ENCODE measurements around the gene DBH. TPM values are rescaled to one million over a fixed set of nuclear protein-coding genes. Genes with fewer than 3 reads are reported as not detected.

Gene DBH
- polyA plus RNA-seq, 1 donor: 0.72 TPM

DNA sequence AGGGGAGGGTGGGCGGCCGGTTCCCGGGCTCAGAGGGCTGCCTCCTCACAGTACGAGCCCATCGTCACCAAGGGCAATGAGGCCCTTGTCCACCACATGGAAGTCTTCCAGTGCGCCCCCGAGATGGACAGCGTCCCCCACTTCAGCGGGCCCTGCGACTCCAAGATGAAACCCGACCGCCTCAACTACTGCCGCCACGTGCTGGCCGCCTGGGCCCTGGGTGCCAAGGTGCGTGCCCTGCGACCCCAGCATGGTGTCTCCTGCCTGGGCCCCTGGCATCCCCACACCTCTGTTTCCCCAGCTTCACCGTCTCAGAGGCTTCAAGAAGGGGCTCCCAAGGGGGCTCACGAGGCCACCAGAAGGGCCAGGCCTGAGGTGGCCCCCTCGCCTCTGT, 7.2 kb downstream of the DBH start:
- DNase-seq (ENCODE audit: low read depth): no peak

DNA sequence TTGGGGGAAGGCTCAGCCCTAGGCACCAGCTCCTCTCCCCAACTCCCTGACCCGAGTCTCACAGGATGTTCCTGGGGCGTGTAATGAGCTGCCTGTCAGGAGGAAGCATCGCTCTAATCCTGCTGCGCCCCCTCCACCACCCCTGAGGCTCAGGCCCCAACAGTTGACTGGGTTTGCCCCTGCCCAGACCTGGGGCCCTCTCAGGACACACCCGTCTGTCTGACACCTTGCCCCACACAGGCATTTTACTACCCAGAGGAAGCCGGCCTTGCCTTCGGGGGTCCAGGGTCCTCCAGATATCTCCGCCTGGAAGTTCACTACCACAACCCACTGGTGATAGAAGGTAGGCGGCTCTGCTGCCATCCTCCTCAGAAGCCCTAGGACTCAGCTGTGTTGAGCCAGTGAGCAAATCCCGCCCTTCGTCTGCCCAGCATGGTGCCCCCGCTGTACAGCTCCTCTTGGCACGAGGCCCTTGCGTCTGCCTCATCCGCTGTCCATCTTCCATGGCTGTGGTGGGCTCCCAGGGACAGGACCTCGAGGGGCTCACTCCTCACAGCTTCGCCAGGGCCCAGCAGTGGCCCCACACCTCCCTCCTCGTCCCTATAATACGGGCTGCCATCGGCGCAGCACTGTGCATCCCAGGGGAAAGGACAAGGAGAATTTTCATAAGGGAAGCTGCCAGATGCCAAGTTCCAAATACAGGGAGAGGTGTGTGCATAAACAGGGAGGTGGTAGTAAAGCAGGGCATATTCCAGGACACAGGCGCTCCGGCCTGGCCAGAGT, 8.0 kb downstream of the DBH start:
- DNase-seq (ENCODE audit: low read depth): no peak

DNA sequence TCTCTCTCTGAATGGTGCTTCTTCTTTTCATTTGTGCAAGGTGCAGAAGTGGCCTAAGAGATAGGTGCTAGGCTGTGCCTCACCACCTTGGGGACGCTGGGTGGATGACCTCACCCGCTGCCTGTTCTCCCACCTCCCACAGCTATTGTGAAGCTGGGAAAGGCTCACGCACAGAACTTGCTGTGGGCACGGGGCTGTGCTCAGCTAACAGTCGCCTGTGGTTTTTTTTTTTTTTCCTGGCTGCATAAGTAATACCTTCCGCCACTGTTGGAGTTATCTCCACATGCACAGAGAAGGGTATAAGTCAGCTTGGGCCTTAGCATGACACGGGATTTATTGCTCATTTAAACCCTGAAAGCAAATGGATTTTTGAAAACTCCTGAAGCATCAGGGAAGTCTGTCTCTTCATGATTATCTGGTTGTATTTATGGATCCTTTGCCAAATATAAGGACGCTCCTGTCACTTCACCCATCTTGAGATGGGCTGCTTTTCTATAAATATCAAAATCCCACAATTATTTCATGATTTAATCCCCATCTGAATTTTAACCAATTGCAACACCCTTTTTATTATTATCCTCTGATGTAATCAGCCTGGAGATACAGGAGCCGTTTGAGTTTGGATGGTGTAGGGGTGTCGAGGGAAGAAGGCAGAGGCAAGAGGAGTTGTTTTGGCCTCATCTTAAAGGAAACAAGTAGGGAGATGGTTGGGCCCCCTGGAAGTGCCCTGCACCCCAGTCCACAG, 9.0 kb downstream of the DBH start:
- no peak for DNase-seq (ENCODE audit: low read depth)

DNA sequence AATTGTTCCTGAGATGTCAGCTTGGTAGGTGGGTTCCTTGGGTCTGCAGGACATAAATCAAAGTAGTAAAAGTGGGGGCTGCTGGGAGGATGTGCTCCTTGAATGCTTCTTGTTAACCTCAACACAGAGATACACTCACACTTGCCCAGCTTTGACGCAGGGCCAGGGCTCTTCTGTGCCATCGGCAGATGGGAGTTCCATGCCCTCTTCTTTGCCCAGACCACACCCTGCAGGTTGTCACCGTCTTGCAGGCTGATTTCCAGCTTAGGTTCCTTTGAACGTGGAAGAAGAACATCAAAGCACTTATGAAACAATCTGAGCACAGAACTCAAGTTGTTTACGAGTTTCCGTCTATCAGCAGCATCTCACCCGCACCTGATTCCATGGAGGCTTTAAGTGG, 11.0 kb downstream of the DBH start:
- DNase-seq (ENCODE audit: low read depth): no peak

DNA sequence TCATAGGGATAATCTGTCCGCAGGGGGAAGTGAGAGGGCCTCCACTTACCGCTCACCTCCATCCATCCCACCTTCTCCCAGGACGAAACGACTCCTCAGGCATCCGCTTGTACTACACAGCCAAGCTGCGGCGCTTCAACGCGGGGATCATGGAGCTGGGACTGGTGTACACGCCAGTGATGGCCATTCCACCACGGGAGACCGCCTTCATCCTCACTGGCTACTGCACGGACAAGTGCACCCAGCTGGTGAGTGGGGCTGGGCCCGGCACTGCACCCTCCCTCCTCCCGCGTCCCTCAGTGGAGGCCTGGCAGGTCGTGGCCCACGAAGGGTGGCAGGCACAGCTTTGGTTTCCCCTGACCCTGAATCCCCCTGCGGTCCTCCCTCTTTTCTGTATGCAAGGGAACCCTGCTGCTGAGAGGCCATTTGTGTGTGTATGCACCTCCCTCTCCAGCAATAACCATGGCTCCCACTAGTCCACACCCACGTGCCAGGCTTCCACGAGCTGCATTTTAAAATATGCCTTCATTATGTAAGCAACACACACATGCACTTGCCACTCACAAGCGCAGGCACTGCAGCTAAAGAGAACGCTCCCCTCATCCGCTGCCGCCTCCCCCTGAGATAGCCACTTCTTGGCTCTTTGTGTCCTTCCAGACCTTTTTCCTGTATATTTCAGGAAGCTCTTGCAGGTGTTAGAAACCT, 11.8 kb downstream of the DBH start:
- no peak for DNase-seq (ENCODE audit: low read depth)

DNA sequence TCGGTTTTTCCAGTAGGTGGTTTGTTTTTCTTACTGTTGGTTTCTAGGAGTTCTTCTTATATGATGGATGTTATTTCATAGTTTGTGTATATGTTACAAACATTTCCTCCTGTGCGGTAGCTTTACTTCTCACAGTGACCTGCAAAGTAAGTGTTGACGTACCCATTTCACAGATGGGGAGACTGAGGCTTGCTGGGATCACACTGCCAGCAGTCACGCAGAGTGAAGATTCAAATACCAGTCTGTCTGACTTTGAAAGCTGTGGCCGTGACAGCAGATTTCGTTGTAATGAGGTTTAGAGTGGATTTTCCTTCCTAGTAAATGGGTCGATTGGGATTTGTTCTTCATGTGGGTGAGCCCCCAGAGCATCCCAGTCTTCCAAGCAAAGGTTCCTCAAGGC, 13.0 kb downstream of the DBH start:
- no peak for DNase-seq (ENCODE audit: low read depth)

DNA sequence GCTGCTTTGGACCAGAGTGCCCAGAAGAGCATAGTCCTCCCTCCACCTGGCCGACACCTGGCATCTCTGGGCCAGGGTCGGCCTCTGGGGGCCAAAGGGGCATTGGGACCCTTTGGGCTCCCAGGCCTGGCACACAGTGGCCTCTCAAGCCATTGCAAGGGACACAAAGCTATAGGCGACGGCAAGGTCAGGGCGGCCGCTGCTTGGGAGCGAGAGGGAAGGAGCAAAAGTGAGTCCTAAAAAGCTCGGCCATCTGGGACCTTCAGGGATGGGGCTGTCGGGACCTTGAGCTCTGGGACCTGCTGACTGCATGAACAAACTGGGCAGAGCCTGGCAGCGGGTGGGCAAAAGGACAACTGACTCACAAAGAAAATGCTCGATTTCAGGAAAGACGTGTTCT, 13.9 kb downstream of the DBH start:
- DNase-seq (ENCODE audit: low read depth): no peak

DNA sequence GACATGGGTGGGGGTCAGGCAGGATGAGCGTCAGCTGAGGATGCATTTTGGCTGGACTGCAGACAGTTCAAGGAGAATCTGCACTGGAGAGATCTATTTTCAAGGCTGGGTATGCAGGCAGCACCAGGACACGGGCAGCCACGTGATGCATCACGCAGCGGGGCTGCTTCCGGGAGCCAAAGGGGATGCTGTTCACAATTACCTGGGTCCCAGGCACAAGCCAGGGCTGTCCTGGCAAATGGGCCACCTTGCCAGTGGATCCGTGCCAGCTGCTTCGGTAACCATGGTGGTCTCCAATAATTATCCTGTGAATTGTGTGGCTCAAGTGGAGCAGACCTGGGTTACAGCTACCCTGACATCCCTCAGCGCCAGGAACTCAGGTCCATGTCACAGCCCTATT, 17.5 kb downstream of the DBH start:
- no peak for DNase-seq (ENCODE audit: low read depth)

DNA sequence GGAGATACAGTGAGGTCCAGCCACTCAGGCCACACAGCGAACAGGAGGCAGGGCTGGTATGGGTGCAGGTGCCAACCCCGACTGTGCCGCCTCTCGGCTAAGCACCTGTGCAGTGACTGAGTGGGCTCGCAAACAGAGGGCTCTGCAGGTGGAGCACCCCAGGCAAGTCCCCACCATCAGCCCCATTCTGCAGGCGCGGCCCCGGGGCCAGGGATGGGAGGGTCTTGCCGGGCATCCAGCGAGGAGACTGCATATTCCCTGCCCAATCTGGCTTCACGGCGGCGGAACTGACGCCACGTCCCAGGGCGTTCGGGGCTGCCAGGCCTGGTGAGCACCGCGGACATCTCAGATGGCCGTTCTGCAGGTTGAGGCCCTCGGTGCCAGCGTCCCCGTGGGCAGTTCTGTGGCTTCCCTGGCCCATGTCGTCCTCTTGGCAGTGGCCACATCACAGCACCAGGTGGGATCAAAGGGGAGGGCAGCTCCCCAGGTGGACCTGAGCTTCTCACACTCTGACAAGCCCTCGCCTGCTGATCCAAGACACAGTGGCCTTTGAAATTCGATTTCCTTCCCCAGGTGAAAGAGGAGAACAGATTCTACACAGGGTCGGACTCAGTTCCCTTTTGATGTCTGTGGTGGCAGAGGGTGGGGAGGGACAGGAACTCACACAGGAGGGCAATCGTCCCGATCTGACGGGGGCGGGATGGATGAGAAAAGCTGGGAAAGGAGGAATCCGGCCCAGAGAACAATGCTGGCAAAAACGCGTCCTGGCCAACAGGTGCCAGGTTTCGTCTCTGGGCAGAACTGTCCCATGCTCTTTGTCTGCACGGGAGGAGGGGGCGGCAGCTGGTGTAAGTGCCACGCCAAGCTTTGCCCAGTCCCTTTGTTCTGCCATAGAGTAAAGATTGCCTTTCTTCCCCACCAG, 18.8 kb downstream of the DBH start:
- no peak for DNase-seq (ENCODE audit: low read depth)

DNA sequence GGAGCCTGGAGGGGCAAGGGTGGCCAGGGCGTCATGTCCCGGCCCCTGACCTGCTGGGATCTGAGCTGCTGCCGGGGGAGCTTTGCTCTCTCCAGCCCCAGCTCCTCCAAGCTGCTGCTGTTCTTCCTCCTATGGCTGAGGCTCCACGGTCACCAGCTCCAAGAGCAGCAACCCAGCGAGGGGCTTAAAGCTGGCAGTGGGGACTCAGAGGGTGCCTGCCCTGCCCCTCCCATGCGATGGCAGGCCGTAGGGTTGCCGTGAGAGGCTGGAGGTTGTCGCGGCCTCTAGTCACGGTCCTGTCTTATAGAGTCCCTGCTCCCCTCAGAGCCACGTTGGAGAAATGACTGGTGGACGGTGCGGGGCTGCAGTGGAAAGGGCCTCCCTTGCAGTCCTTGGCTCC, 19.5 kb downstream of the DBH start:
- no peak for DNase-seq (ENCODE audit: low read depth)

DNA sequence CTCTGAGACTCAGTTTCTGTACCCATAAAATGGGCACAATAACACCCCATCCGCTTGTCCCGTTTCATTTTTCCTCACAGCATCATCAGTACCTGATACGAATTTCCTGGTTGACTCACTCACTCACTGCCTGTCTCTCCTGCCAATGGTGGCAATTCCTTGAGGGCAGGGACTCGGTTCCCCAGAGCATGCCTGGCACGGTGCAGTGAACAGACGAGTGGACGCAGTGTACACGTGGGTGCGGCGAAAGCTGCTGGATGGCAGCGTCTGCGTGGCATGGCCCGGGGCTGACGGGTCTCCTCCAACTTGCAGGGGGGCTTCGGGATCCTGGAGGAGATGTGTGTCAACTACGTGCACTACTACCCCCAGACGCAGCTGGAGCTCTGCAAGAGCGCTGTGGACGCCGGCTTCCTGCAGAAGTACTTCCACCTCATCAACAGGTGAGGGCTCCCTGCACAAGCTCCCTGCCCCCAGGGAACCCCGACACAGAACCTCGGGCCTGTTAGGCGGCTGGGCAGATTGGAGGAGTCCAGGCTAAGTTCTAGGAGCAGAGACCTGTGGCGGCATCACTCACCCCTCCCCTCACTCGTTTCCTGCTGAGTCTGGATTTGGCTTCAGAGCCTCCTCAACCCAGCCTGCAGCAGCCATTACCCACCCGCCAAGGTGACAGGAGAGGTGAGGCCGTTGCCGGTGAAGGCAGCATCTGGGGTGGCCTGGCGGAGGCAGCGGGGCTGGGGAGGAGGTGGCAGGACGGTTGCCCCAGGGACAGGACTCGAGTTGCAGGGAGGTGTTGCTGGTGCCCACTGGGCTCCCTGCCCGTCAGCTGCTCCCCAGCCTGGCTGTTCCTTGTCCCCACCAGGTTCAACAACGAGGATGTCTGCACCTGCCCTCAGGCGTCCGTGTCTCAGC, 20.3 kb downstream of the DBH start:
- no peak for DNase-seq (ENCODE audit: low read depth)

DNA sequence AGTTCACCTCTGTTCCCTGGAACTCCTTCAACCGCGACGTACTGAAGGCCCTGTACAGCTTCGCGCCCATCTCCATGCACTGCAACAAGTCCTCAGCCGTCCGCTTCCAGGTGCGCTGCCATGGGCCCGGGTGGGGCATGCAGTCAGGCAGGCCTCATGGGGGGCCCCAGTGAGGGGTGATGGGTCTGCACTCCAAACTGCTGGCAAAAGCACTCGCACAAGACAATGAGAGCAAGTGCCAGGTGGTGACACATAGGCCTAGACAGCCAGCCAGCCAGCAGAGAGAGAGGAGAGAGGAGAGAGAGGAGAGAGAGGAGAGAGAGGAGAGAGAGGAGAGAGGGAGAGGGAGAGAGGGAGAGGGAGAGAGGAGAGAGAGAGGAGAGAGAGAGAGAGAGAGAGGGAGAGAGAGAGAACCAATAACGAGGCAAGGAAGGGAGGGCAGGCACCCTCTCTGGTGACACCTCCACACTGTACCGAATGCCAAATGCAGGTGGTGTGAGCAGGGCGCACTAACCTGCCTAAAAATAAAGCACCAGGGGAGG, 21.0 kb downstream of the DBH start:
- DNase-seq (ENCODE audit: low read depth): no peak

DNA sequence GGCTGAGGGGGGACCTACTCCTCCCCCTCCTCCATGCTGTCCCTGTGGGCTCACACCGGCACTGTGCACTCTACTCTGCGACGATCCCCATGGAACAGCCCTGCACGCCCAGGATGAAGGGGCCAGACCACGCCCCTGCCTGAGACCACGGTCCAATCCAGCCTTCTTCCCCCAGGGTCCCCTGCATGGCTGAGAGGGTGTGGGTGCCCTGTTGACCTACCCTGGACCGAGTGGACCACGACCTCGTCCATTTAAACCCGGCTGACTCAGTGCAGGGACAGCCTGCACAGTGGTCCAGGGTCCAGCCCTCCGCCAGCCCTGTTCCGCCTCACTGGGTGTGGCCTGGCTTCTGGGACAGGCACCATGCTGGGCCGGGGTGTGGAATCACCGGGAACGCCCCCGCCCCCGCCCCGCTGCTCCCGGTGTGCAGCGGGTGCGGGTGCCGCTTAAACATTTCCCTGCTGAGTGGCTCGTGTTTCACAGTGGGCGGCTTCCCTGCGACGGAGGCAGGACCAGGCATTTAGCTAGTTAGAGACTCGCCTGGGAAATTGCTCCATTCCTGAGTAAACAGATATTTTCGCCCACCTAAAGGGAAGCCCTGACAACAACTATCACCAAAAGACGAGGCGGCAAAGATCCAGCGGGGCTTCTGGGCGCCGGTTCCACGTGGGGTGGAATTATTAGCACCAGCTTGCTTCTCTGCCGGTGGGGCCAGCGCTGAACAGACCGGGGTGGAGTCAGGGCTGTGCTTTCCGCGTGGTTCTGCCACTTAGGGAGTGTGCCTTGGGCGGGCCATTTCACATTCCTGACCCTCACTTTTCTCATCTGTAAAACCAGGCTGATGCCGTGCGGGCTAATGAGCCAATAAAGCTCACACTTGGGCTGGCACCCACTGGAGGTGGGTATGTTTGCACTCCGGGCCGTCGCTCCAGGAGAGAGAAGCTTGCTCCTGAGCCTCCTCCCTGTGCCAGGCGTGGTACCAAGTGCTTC, 22.6 kb downstream of the DBH start:
- no peak for DNase-seq (ENCODE audit: low read depth)

DNA sequence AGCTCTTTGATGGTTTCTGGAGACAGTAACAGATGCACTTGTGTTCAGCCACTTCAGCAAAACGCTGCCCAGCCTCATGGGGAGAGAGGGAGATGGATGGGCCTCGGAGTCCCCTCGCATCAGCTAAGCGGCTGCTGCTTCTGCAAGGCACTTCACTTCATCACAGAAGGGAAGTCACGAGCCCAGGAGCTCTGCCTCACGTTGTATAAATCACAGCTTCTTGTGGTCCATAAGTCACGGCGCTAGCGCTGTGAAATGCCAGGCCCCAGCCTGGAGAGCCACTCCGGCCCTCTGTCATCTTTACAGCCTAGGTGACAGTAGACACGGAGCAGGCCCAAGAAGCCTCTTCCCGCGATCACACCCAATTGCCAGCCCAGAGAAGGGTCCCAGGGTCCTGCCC, 23.4 kb downstream of the DBH start:
- DNase-seq (ENCODE audit: low read depth): no peak

DNA sequence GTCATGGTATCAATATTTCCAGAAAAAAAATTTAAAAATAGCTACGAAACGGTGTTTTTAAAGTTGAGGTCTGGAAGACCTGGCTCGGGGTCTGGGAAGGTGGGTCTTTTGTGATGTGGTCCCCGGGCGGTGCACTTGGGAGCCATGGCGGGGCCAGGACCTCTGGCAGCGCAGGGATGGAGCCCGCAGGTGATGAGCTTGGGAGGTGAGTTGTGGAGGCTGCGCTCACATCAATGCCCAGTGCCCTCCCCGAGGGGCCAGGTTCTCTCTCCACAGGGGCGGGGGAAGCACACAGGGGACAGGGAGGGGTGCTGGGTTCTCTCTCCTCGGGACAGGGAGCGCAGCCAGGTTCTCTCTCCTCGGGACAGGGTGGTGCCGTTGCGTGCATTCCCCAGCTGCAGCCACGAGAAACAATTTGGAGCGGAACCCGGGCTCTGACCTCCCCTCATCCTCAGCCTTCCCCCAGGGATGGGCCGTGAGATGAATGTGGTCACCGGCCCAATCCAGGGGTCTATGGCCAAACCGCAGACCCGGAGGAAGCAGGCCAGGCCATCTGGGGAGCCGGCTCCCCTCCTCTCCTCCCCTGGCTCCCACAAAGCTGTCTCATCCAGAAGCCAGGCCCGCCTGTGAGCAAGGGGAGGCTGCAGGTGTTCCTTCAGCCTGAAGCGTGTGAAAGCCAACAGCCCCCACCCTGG, 25.8 kb downstream of the DBH start:
- no peak for DNase-seq (ENCODE audit: low read depth)

DNA sequence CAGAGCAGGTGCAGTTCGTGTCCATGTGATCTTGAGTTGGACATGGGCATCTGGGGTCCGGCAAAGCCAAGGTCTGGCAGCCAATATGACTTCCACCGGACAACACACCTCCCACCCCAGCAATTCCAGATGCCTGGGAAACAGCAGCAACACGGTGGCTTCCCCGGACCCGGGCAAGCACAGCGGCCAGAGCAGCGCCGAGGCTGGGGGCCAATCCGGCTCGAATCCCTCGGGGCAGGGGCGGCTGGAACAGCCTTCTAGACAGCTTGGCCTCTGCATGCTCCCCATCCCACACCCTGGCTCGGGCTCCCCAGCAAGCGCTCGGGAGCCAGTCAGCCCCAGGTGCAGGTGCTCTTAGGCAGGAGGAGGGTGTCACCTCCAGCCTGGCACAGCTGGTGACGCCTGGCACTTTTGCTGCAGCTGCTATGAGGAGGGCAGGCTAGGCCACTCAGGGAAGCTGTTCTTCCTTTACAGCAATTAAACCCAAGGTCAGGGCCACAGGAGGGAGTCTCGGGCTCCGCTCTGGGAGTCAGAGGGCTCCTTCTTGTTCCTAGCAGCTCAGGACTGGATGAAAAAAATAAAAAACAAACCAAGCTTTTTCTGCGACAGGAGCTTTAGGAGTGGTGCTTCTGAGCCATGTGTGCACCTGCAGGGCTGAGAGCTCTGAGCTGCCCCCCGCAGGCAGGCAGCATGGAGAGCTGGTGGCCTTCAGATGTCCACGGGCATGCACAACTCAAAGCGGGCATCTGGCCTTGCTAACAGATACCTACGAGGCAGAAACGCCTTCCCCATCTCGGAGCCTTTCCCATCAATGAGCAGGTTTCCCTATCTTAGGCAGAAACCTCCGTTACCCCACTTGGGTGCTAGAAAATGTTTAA, 28.2 kb downstream of the DBH start:
- DNase-seq (ENCODE audit: low read depth): no peak

DNA sequence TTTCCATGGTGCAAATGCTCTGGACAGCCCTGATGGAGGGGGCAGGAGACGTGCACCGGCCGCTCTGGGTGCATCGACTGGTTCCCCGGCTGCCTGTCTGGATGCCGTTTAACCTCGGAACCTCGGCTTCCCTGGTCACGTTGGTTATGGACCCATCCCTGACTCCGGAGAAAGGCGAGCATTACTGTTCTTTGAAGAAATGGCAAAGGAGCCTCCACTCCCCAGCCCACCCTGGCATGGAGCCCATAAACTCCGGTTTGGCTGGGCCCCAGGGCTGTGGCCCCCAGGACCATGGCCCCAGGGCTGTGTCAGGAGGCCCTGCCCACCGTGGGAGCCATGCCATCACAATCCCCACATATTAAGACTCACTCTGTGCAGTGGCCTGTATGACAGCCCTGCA, 28.9 kb downstream of the DBH start:
- no peak for DNase-seq (ENCODE audit: low read depth)
